COLO668 (cell line): Measurements from ENCODE around the gene CYB561D1.

ENCODE experiments used
- DNase-seq: peaks from one replicate; lab custom pipeline; 2025; ENCODE audit not compliant: unreplicated experiment; lab: John Stamatoyannopoulos, UW

Gene CYB561D1

DNA sequence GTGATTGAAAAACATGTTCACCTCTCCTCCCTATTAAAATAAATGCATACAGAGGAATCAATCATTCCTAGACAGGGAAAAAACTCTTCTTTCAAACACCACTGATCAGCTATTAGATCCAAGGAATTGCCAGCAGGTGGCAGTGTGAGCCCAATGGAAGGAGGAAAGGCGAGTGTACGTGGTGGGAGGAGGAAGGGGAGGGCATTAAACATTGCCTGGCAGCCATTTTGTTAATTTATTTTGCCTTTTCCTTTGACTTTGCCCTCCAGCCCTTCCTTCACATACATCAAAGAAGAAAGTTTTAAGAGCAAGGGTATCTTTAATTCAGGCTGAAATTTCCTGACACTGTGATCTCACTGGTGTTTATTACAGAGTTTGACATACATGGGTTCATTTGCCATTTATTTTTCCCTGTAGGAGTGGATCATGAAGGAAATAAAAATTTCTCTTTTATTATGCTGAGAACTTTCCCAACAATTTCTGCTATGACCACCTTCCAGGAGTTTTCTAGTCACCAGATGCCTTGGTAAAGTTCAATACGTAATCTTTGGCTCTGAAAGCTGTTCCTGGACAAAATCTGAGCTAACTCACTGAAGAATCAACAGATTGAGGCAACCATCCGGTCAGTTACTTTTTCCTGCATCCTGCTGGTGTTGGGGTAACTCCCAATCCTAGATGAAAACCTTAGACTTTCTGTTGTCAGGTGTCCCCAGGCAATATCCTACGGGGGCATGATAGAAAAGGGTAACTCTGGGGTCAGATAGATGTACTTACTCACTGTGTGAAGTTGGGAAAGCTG is 52.6 kb downstream of the CYB561D1 start:
- peak; percentile 94 for DNase-seq

- DNase-seq: peak; percentile 28
These were observed 53.8 kb downstream of the CYB561D1 start for GRCh38 chr1:109547463-109548320.

DNA sequence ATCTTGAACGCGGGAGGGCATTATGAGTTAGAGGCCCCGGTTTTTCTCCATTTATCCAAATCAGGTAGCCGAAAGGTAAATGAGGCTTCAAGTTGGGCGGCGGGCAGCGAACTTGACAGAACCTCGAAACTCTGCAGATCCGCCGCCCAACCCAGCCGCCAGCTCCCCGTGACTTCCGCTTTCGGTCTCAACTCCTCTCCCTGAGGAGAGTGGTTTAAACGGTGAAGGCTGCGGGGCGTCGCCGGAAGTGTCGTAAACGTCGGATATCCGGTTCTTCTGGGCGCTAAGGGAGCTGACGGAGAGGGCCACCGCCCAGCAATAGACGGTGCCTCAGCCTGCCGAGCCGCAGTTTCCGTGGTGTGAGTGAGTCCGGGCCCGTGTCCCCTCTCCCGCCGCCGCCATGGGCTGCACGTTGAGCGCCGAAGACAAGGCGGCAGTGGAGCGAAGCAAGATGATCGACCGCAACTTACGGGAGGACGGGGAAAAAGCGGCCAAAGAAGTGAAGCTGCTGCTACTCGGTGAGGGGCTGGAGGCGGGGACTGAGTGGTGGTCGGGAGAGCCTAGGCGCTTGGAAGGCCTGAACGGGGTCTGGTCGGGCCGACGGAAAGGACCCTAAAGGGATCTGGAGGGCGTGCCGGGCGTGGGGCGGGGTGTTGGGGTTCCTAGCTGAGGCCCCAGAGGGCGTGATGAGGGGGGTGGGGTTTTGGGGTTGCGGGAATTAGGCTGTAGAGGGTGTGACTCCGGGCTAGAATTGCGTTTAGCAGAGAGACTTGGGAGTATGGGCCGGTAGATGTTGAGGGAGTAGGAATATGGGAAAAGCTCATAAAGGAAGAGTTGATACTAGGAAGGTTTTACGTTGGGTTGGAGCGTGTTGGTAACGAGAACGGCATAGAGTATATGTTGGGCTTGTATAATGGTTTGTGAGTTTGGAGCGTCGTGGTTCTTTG is 54.7 kb downstream of the CYB561D1 start, which contains the start of gene GNAI3:
Gene GNAI3 (plus strand): TSS at position 295 of the 947 bp plus-strand sequence. CDS start 106 bp downstream, at position 401.
- DNase-seq: peak; percentile 96
